Ishikawa (cell line): Measurements from ENCODE around the gene RPTOR.

Experiments used
- CEBPB ChIP-seq: IDR thresholded peaks from 2 replicates; pipeline ENCODE4 v1.6.1; 2012
- EP300 ChIP-seq: IDR thresholded peaks from 2 replicates; pipeline ENCODE4 v1.6.1; 2012; ENCODE audit warnings: borderline replicate concordance
- FOXM1 ChIP-seq: IDR thresholded peaks from 2 replicates; pipeline ENCODE4 v1.6.1; 2012; ENCODE audit warnings: low read depth, borderline replicate concordance
- NFIC ChIP-seq: IDR thresholded peaks from 2 replicates; pipeline ENCODE4 v1.6.1; 2012
- TAF1 ChIP-seq: IDR thresholded peaks from 2 replicates; pipeline ENCODE4 v1.6.1; 2012; ENCODE audit warnings: low read depth, mild to moderate bottlenecking
- USF1 ChIP-seq: IDR thresholded peaks from 2 replicates; pipeline ENCODE4 v1.6.1; 2012
- YY1 ChIP-seq: IDR thresholded peaks from 2 replicates; pipeline ENCODE4 v1.6.1; 2012; ENCODE audit warnings: low read depth
- ZBTB7A ChIP-seq: IDR thresholded peaks from 2 replicates; pipeline ENCODE4 v1.6.1; 2012; ENCODE audit warnings: low read depth

GRCh38 chr17:80649200-80649644 lies 104.6 kb downstream of the RPTOR start:
- TF ChIP-seq EP300 (no peak), FOXM1 (no peak), TAF1 (no peak), ZBTB7A (no peak), USF1 (no peak), CEBPB (no peak), YY1 (no peak), NFIC (no peak)
